GM21515 (cell line): ENCODE measurements around the gene NEK7.

Experiments used
- ATAC-seq: cut with Tn5 transposase; IDR thresholded peaks from one replicate; pipeline ENCODE4 v1.9.1; 2021; ENCODE audit not compliant: unreplicated experiment

NEK7 gene

DNA sequence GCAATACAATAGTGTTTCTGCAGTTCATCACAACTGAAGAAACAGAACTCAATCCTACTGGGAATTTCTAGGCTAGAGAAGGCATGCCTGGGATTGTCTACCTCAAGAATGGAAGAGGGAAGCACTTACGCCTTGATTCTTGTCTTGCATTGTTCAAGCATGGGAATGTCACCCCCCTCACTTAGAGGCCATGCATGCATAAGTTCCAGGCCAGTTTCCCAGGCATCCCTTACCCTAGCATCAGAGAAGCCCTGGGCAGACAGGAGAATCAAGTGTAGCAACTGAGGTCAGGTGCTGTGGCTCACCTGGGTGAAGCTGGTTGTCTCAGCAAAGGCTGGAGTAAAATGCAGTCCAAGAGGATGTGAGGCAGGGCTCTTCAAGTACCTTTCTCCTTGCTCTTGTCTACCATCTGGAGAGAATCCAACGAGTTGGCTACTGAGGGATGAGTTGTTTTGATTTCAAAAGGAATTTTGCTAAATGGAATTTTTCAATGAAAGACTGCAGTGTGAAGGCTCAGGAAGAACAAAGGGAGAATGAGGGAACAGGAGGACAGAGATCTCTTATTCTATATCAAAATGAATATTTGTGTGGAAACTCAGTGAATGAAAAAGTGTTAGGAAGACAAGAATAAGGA lies 174.3 kb downstream of the NEK7 start:
- no peak for ATAC-seq

DNA sequence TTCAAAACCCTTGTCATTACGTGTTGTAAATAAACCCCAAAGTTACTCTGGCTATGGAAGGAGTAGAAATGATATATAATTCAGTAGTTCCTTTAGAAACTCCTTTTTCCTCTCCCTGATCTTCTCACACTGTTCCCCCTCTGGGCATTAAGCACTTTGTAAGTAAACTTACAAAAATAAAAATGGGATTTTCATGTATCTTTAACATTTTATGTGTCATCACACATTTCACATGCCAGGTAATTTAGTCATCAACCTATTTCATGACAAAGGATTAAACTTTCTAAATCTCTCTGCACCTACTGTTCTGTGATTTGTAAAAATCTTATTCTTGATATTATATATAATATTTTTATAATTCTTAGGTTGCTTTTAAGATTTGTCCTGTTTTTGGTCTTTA lies 176.9 kb downstream of the NEK7 start:
- ATAC-seq, result no peak

DNA sequence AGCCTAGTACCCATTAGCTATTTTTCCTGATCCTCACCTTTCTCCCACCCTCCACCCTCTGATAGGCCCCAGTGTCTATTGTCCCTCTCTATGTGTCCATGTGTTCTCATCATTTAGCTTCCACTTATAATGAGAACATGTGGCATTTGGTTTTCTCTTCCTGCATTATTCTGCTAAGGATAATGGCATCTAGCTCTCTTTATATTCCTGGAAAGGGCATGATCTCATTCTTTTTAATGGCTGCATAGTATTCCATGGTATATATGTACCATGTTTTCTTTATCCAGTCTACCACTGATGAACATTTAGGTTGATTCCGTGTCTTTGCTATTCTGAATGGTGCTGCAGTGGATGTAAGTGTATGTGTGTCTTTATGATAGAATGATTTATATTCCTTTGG lies 178.9 kb downstream of the NEK7 start:
- ATAC-seq, result no peak

DNA sequence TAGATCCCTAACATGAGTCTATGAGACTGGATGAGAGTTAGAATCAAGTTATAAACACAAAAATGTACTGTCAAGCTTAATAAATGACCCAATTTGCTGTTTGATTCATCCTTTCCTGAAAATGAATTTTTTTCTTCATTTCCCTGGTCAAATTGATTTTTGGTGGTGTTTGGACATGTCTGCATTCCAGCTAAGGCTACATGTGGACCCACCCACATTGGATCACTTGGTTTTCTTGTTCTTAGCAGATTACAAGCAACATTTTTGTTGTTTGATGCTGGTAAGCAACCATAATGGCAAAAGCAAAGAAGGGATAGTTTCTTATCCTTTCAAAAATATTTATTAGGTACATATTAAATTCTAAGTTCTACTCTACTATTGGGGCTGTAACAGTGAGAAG lies 181.1 kb downstream of the NEK7 start:
- ATAC-seq, result no peak

DNA sequence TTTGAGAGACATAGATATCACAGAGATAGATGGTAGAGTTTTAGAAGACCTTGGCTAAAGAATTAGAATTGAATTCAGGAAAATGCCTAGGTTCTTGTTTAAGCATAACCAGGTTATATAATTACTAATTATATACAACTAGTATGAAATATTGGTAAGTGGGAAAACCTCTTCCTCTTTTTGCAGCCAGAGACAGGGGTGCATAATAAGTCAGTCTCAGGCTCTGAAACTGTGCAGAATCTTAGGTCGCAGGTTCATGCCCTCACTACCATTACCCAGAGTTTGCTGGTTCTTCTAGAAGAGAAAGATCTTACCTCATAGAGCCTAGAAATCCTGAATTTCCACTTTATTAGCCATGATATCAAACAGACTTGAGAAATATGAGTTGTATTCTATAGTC lies 183.3 kb downstream of the NEK7 start:
- no peak for ATAC-seq

DNA sequence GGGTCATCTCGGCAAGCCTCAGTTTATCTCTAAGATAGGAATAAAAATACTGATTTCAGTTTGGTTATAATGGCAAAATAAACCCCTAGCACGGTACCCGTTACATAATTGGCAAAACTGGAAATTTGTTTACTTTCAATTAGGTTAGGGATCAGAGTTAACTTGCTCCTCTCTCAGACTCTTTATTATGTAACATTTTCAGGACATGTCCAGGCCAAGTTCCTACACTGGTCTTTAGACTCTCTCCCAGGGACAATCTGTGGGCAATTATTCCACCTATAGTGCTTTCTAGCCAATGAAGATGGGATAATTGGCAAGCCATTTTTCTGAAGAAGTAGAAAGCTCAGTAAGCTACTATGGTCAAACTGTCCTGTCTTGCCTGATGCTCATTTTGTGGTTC lies 189.4 kb downstream of the NEK7 start:
- no peak for ATAC-seq

DNA sequence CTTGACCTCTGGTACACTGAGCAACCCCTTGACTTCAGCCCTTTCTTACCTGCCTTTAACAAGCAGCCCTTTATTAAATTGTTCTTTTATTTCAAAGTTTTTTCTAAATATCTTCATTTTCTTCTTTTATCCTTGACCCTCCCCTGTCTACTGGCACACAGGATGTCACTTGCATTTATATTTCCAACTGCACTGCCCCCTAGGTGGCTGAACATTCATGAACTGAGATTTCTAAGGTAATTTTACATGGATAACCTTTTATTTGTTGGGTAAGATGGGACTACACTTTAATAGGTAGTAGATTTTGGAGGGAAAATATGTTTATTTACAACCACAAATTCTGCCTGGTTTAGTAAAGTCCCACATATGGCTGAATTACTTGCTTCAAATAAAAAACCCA lies 193.7 kb downstream of the NEK7 start:
- ATAC-seq, result no peak

DNA sequence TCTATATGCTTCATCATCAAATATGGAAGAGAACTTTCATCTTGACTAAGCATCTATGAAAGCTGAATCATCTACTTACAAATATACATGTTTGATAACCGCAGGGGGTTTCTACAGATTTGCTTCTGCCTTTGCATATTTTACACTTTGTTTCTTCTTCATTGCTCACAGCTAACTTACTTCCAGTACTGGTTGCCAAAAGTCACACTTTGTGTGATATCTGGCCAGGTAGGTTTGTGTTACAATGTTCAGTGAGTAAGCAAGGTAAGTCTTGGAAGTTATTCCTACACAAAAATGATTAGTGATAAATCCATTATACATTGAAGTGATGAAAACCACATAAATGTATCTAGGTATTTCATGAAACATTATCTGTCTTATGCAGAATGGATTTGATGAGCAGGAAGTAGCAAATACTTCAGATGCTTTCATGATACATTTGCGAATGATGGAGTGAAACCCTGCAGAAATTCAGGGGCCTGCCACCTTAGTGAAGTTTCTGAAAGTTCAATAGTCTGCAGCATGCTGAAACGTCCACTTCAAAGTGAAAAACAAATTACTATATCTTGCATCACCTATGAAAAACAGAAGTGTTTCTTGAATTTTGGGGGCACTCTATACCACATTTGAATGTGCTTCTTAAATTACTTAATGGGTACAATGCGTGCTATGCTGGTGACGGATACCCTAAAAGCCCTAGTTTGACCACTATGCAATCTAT lies 196.3 kb downstream of the NEK7 start:
- ATAC-seq, result peak; percentile 80

DNA sequence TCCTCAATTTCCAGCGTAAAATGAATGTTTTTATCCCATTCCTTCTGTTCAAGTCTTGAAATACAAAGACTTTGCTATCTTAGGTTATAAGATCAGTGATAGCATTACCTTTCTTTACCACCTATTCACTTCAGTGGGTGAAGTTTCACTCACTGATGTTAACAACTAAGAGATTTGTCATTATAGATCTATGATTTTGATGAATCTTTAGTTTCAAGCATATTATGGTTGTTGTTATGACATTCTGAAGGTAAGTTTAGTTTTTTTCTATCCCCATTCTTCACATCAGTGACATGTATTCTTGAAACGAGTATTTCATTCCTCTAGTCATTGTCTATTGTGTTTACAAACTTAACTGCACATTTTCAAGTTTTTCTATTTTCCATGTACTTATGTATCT lies 201.1 kb downstream of the NEK7 start:
- ATAC-seq, result no peak

DNA sequence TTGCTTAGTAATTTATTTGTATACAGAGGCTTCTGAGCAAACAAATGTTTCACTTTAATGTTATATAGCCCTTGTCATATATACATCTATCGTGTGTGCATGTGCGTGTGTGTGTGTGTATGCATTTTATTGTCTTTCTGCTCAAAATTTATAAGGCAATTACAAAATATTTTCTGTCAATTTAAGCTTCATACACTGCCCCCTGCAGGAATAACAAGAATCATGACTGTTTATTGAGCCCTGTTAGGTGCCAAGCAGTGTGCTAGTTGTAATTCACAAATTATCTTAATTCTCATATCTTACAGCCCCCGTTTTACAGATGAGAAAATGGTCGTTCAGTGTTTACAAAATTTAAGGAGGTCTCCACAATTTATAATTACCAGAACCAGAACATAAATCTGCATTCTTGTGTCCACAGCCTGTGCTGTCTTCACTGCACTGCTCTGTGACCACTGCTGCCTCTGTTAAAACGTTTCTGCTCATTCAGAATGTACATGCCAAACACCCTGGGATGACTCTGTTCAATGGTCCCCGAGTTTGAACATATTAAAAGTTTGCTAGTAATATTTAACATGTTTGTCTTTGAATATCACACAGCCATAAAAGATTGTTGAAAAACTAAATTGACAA lies 202.3 kb downstream of the NEK7 start:
- ATAC-seq, result no peak

DNA sequence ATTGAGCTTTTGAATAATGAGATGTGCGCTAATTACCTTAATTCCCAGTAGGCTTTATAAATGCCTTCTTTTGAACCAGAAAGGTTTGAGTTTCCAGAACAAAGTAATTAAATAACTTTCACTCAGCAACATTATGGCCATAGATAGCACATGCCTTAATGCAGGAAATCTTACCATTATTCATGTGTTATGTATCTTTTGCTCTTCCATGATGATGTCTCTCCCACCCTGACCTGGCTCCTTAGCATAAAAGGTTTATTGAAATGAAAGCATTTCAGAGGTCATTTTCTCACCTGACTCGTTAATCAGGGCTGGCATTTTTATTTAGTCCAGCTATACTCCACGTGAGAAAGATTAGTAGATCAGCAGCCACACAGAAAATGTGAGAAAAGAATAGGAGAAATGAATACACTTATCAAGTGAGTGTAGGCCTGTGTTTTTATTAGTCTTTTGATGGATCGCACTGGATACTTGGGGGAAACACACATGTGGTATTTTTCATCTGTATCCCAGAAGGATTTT lies 203.5 kb downstream of the NEK7 start:
- ATAC-seq, result no peak

DNA sequence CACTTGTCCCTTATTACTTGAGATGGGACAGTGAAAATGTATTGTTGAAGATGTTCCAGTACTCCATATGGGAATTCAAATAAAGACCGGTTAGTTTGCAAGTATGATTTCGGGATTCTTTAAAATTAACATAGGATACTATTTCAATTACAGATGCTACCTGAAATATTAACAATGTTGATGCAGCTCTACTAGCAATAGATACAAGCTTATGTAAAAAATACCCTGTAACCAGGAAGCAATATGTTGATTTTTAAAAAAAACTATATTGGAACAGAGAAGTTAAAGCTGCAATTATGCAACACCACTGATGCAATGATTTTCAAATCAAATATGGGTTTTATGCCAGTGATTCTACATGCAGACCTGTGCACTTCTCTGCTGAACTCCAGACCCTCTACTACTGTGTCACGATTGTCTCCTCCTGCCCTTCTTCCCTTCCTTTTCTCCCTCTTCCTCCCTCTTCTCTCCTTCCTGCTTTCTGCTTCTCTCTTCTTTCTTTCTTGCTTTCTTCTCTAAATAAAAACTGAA lies 204.5 kb downstream of the NEK7 start:
- no peak for ATAC-seq

DNA sequence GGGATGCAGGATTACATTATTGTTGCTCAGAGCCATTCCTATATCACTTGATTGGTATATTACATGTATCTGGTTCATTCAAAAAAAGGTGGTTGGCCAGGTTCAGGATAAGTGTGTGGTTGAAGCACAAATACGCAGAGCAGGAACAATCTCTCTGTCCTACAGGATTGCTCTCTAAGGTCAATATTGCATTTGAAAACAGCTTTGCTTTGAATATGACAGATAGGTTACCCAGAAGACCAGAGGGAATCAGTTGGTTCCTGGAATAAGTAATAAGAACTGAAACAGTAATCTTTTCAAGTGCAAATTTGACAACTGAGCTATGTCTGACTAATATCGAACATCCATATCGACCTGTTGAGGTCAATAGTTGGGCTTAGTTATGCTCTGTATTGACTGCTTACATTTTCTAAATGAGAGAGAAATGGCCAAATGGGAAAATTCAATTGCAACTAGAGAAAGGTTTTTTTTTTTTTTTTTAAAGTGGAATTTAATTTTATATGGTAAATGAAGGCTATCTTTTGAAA lies 206.9 kb downstream of the NEK7 start:
- no peak for ATAC-seq

DNA sequence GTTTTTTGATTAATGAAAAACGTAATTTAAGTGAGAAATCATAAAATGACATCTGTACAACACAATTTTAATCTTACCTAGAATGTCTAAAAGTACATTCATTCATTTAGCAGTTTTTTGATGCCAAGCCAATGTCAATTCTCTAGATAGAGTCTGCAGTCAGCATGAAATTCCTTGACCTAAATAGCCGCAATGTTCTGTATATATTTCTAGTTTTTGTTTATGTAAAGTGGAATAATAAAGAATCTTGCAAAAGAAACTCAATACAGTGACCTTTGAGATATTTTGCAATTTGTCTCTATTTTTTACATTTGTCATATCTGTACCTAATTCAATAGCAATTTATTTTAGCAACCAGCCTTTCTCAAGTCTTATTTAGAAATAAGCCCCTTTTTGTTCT lies 207.7 kb downstream of the NEK7 start:
- no peak for ATAC-seq

DNA sequence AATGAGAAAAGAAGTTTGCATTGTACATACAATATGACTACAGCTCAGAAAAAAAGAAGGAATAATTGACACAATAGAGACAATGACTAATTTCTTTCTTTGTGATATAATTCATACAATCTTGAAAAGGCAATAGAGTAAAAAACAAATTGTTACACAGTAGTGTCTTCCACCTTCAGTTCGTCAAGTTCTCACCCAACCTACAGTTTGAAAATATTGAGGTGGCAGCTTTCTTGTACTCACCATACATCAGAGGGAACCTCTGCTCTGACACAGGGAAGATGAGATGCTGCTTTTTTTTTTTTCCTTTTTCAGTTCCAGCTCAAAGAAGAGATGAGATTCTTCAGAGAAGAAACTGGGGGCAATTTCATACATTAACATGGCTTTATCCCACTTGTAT lies 210.5 kb downstream of the NEK7 start:
- no peak for ATAC-seq

DNA sequence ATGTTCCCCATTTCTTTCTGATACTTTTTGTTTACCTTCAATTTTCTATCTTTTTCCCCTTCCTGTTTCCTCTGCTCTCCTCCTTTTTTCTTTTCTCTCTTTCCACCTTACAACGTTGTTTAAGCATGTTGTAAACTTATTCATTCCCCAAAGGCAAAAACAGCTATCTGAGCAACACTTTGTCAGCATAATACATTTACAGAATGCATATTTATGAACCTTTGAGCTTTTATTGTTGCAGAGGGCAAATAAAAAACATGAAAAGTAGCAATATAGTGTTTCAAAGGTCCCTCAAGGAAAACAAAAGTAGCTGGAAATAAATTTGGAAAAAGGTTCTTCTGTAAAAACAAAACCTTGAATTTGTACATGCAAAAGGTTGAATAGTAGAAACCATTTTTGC lies 214.2 kb downstream of the NEK7 start:
- ATAC-seq, result no peak
